HG03469 (cell line): ENCODE measurements around the gene SSMEM1.
"Not testable (repeated sequence)": the region's sequence is repeated elsewhere in the genome, so short reads cannot be mapped to it uniquely, and the experiment has no call there.

ENCODE experiments used
- ATAC-seq: cut with Tn5 transposase; IDR thresholded peaks from one replicate; pipeline ENCODE4 v1.9.1; 2021; ENCODE audit warnings: mild to moderate bottlenecking, moderate library complexity, moderate number of reproducible peaks; ENCODE audit not compliant: unreplicated experiment

Gene SSMEM1

GRCh38 chr7:130210181-130210935, 2.7 kb downstream of the SSMEM1 start:
- no peak for ATAC-seq

GRCh38 chr7:130213828-130214227, 6.2 kb downstream of the SSMEM1 start:
- ATAC-seq, result no peak

GRCh38 chr7:130216025-130216424, 8.4 kb downstream of the SSMEM1 start:
- ATAC-seq, result no peak

GRCh38 chr7:130216750-130217149, 9.1 kb downstream of the SSMEM1 start:
- no peak for ATAC-seq

GRCh38 chr7:130218806-130219620, 11.4 kb downstream of the SSMEM1 start:
- no peak for ATAC-seq

- no peak for ATAC-seq
Observed at GRCh38 chr7:130219871-130220270, 12.2 kb downstream of the SSMEM1 start.

GRCh38 chr7:130221746-130222145, 14.1 kb downstream of the SSMEM1 start:
- ATAC-seq, result no peak

- ATAC-seq, result no peak
Observed at GRCh38 chr7:130223646-130224045, 16.0 kb downstream of the SSMEM1 start.

- ATAC-seq, result no peak
Observed at GRCh38 chr7:130224210-130224609, 16.6 kb downstream of the SSMEM1 start.

GRCh38 chr7:130224923-130225322, 17.3 kb downstream of the SSMEM1 start:
- ATAC-seq, result not testable (repeated sequence)

- no peak for ATAC-seq
Observed at GRCh38 chr7:130226333-130226732, 18.7 kb downstream of the SSMEM1 start.

- no peak for ATAC-seq
Observed at GRCh38 chr7:130227883-130228575, 20.4 kb downstream of the SSMEM1 start.

GRCh38 chr7:130228840-130229502, 21.3 kb downstream of the SSMEM1 start:
- ATAC-seq, result no peak

GRCh38 chr7:130229981-130230380, 22.3 kb downstream of the SSMEM1 start:
- not testable (repeated sequence) for ATAC-seq

GRCh38 chr7:130231792-130232191, 24.1 kb downstream of the SSMEM1 start:
- ATAC-seq, result no peak

- ATAC-seq, result no peak
Observed at GRCh38 chr7:130232209-130232608, 24.5 kb downstream of the SSMEM1 start.

GRCh38 chr7:130234078-130234477, 26.4 kb downstream of the SSMEM1 start:
- no peak for ATAC-seq

GRCh38 chr7:130236361-130236760, 28.7 kb downstream of the SSMEM1 start:
- ATAC-seq, result not testable (repeated sequence)

- no peak for ATAC-seq
Observed at GRCh38 chr7:130240240-130240639, 32.6 kb downstream of the SSMEM1 start.

GRCh38 chr7:130242198-130243014, 34.7 kb downstream of the SSMEM1 start:
- ATAC-seq, result no peak
